HG03575 (cell line): ENCODE data around the gene AJAP1.

Source experiments
- ATAC-seq: cut with Tn5 transposase; IDR thresholded peaks from one replicate; pipeline ENCODE4 v1.9.1; 2021; ENCODE audit not compliant: unreplicated experiment, insufficient number of reproducible peaks, low FRiP score; ENCODE audit errors: extremely low read depth

The AJAP1 gene

DNA sequence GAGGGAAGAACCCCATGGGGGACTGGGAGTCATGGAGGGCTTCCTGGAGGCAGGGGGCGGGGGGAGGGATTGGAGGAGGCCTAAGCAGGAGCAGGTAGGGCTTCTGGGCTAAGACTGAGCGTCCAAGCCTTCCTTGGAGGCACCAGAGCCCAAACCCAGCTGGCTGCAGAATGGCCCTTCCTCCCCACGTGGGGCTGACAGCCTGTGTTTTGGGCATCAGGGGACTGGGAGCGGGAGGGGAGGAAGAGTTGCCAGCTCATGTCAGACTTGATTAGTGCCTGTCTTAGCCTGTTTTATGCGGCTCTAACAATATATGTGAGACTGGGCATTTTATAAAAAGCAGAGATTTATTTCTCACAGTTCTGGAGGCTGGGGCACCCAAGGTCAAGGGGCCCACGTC, 38.9 kb downstream of the AJAP1 start:
- no peak for ATAC-seq

DNA sequence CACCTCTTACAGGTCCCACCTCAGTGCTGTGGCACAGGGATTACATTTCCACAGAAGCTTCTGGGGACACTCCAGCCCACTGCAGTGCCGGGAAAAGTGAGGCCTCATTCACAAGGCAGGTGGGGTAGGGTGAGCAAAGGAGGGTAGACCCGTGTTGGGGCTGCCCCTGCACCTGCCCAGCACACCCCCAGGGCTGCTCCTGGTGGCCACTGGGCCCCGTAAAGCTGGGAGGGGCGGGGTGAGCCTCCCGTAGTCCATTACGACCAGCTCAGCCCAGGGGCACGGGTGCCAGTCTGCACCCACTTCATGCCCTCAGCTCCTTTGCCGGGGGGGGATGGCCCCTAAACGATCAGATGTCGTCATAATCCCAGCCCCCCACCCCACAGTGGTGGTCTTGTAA, 39.5 kb downstream of the AJAP1 start:
- no peak for ATAC-seq

DNA sequence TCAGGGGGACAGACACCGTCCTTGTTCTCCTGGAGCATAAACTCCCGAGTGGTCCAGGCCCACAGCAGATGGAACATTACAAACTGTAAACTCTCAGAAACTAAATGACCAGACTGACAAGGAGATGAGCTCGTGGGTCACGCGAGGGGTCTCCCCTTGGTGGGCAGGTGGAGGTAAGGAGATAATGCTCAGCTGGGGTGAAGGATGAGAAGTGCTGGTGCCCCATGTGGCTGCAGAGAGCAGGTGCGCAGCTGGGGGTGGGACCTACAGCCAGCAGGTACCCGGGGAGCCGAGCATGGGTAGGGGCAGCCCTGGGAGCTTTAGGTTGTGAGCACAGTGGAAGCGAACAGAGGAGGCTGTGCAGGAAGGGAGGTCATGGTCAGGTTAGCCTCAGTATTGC, 40.1 kb downstream of the AJAP1 start:
- ATAC-seq: no peak

DNA sequence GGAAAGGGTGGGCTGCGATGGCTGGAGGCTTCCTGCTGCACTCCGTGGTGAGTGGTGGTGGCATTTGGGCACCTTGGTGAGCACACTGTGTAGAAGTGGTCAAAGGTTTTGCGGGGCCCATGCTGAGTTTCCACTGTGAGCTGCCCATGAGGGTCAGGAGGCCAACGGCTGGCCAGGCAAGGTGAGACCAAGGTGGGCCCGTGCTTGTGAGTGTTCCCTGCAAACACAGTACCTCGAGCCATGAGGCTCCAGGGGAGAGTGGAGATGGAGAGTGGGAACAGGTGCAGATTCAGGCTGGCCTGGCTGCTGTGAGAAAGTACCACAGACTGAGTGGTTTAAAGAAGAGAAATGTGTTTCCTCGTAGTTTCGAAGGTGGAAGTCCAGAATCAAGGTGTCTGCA, 40.8 kb downstream of the AJAP1 start:
- no peak for ATAC-seq

DNA sequence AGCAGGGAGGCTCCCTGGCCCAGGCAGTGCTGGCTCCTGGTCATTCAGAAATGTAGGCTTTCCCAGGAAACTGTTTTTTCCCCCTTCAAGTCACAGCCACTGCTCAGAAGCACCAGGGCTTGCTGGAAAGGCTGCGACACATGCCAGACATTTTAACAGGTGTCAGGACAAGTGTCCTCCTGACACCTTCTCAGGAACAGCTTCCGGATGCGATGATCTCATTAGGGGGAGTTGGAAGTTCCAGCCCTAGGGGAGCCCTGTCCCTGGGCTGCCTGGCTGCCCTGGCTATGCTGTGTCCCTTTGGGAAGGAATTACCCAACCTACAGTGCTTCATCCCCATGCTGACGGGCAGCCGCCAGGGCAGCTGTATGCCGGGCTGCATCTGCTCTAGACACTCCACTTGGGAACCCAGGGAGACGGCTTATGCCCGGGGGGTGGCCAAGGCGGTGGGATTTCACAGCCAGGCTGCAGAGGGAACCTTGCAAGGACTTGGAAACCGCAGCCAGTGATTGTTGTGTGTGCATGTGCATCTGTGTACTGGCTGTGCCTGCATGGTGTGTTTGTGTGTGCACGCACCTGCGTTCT, 41.8 kb downstream of the AJAP1 start:
- ATAC-seq: no peak

DNA sequence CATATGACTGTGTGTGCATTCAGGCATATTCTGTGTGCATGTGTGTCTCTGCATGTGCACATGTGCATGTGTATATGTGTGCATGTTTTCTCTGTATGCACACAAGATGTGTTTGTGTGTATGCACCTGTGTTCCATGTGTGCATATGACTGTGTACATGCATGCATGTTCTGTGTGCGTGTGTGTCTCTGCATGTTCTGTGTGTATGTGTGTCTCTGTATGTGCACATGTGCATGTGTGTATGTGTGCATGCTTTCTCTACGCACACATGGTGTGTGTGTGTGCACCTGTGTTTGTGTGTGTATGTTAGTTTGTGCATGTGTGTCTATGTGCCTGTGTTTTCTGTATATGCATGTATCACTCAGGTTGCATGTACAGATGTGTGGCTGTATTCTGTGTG, 42.3 kb downstream of the AJAP1 start:
- no peak for ATAC-seq

DNA sequence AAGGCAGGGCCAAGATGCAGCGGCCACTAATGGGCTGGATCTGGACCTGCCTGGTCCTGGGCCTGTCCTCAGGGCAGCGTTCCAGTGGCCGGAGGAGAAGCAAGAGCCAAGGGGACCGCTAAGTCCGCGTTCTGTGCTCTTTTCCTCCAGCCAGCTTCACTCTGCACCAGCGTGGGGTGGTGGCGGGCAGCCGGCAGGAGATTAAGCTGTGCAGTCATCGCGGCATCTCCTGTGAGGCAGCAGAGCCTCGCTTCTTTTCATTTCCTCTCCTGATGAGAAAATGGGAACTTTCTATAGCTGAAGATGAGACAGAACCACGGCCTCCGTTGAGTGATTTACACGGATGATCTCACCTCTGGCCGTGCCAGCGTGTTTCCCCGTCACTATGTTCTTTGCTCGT, 43.4 kb downstream of the AJAP1 start:
- no peak for ATAC-seq

DNA sequence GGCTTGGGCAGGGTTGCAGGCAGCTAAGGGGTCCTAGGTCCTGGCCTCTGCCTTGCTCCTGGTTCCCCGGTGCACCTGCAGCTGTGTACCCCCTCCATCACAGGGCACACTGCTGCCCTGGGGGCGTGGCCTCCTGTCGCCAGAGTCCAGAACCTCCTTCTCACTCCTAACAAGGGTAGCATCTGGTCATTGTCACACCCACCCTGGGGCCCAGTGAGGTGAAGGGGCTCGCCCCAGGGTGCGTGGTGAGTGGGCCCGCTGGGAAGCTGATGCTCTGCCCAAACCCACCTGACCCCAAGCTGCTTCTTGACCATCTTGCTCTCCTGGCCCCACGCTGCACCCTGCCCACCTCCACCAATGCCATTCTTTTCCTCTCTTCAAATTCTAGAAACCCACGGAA, 44.5 kb downstream of the AJAP1 start:
- no peak for ATAC-seq

DNA sequence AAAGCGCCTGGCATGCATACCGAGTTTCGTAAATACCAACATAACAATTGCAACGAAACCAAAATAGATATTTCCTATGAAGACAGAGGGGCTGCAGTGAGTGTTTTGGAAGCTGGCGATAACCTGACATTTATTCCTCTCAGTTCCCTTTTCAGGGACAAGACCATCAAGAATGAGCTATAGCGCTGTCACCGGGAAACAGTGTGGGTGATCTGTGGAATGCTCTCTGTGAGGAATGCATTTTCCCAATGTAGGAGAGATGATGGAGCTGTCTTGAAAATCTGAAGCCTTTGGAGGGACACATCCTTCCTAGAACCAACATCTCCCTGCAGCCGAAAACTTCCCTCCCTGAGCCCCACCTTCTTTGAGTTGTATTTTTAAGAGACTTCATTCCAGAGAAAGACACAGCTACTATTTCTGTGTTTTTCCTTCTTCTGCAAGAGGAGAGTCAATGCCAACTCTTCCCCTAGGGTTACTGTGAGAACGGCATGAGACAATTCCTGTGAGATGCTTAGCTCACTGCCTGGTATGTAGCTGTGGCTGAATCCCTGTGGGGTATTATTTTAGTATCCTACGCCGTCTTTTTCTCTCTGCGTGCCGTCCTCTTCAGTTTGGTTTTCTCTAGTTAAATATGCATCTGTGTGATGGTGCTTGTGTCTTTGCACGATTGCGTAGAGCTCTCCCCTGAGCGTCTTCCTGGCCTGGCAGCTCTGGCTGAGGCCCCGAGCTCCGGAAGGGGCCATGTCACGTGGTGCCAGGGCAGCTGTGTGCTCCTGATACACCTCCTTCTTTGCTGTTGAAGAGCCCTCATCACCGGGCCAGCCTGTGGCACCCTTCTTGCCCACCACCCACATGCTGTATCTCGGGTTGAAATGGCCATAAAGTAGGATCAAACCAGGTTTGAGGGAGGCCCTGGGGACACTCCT, 45.2 kb downstream of the AJAP1 start:
- no peak for ATAC-seq

DNA sequence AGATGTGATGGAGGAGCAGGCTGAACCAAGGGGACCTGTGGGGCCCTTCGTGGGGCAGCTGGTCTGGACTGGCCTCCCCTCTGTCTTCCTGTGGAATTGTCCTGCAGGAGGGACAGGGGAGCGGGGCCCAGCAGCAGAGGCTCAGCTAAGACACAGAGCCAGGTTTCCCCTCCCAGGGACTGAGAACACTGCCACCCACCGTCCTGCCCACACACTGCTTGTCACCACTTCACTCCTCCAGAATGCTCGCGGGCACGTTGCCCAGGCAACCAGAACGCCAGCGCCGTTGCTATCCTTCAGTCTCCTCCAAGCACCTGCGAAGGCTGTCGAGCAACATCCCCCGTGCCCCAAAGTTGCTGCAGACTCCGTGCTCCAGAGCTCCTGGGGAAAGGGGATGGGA, 46.4 kb downstream of the AJAP1 start:
- ATAC-seq: no peak

DNA sequence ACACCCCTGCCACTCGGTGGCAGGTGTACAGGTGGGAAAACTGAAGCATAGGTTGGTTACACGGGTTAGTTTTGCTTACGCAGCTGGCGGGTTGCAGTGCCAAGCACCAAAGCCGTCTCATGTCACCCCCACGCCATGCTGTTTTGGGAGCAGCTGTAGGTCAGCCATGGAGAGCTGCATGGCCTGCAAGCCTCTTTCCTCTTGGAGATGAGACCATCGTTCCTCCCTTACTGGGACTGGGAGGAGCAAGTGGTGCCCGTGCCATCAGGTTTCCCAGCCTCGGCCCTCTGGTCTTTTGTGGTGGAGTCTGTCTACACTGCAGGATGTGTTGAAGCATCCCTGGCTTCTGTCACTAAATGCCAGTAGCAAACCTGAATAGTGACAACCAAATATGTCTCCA, 46.9 kb downstream of the AJAP1 start:
- ATAC-seq: no peak

DNA sequence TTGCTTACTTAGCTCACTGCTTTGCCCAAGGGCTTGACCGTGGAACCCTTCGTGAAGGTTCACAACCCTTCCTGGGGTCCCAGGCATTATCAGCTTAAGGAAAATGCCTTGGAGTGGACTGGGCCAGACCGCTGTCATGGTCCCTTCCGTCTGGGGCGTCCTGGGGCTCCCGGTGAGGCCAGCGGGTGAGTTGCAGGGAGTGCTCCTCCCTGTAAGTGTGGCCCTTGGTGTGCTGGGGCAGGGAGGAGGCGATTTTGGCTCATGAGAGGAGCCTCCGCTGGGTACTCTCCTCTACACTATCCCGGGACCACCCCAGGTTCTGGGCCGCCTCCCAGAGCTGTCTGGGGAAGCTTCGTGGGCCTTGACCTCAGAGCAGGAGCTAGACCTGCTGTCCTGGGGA, 48.1 kb downstream of the AJAP1 start:
- ATAC-seq: no peak

DNA sequence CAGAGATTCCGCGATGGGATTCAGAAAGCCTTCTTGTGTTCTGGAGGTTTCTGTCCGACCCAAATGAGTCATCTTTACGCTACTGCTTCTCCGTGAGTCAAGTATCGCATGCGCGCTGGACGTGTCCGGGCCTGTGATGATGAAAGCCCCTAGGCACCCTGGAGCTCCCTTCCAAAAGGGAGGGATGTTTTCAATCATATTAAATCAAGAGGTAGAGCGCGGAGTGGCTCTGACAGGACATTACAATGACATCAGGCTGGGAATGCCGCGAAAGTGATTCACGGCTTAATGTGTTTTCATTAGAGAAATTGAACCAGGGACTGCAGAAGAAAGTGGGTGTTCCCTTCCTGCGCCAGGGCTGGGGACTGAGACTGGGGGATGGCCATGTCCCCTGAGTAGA, 48.5 kb downstream of the AJAP1 start:
- ATAC-seq: no peak

DNA sequence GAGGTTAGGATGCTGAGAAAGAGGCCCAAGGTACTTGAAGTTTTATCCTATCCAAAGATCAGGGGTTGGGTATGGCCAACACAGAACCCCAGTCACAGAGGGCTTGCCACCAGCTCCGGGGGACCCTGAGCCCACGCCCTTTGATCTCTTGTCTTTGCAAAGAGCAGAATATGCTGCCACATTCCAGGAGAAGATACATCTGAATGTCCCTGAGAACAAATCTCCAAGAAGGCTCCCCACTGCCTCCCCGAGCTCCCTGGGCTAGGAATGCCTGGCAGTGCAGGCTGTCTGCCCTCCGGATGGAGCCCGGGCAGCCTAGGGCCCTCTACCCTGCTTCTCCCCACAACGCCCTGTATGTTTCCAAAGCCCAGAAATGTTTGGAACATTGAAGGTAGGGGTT, 49.2 kb downstream of the AJAP1 start:
- no peak for ATAC-seq

DNA sequence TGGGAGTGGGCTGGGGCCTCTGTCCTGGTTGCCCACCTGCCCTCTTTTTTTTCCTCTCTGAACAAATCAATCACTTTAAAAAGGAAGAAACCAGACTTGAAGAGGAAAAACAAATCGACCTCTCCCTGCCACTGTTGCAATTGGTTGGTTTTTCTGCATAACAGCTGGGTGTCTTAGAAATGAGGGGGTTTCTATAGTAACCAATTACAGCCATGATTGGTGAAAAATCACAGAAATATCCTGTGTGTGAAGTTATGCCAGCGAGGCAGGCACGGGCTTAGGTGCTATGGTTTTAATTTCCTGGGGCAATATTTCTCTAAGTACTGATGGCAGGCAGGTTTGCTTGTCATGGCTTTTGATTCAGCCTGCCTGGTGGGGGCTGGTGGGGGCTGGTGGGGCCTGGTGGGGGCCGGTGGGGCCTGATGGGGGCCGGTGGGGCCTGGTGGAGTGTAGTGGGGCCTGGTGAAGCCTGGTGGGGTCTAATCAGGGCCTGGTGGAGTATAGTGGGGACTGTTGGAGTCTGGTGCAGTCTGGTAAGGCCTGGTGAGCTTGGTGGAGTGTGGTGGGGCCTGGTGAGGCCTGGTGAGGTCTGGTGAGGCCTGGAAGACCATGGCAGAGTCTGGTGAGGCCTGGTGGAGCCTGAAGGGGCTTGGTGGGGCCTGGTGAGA, 54.6 kb downstream of the AJAP1 start:
- no peak for ATAC-seq

DNA sequence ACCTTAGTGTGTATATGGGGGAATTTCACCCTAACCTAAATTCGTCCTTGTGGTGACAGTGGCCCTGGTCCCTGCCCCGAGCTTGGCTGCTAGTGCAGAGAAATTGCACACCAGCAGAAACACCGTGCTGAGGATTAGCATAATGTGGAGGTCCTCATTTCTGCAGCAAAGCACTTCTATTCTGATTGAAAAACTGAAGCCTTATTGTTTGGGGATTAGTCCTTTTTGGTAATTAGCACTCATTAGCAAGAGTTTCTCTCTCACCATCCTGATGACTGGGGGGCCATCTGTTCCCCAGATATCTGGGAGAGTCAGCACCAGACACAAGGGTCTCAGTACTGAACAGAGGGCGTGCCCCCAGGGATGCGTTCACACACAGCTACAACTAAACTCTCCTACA, 55.2 kb downstream of the AJAP1 start:
- no peak for ATAC-seq

DNA sequence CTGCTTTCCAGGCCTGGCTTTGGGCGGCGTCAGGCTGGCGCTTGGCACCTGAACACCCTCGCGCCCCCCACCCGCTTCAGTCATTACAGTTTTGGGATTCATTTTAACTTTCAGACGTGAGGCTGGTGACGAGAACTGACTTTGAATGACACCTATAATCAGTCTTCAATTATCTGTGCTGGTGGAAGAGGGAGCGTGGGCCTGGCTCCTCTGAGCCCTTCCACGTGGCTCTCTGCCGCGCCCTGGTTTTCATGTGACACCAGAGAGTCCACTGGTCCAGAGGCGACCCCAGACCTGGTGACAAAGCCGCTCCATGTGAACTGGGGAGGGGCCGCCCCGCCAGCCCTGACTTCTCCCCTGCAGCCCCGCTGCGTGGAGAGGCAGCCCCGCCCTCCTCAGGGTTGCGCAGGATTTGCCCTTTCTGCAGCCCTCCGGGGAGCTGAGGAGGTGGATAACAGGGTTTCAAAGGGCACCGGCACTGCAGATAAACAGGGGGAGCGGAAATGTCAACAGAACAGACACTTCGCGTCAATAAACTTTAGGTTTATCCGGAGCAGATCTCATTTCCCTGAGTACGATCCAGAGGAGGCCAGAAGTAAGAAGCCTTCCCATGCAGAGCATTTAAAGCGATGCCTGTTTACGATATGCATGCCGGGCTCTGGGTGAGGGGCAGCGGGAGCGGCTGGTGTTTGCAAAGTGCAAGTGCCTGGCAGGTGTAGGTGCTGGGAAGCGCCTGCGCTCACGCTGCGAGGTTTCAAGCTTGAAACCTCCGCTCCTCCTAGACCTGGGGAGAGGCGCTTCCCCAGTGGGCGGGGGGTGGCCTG, 56.4 kb downstream of the AJAP1 start:
- no peak for ATAC-seq

DNA sequence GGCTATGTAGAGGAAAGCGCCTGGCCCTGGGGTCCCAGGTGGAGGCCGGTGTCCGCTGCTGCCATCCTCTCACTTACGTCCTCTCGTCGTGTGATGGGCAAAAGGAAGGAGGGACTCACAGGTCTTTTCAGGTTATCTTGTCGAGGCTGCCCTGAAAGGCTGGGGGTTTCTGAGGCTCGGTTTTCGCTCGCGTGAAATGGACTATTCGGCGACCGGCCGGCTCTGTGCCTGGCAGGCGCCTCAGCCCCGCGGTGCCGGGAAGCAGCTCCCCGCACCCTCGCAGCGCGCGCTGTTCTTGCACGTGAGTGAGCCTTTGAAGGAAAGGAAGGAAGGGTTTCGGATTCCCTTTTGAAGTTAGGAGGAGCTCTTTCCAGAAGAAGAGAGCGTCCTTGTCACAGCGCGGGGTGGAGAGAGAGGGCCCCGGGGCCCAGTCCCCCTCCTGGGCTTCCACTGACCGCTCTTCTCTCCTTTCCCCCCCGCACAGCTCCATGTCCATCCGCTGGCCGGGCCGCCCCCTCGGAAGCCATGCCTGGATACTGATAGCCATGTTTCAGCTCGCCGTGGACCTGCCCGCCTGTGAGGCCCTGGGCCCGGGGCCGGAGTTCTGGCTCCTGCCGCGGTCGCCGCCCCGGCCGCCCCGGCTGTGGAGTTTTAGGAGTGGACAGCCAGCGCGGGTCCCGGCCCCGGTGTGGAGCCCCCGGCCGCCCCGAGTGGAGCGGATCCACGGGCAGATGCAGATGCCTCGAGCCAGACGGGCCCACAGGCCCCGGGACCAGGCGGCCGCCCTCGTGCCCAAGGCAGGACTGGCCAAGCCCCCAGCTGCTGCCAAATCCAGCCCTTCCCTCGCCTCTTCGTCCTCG, 57.2 kb downstream of the AJAP1 start:
- ATAC-seq: no peak

DNA sequence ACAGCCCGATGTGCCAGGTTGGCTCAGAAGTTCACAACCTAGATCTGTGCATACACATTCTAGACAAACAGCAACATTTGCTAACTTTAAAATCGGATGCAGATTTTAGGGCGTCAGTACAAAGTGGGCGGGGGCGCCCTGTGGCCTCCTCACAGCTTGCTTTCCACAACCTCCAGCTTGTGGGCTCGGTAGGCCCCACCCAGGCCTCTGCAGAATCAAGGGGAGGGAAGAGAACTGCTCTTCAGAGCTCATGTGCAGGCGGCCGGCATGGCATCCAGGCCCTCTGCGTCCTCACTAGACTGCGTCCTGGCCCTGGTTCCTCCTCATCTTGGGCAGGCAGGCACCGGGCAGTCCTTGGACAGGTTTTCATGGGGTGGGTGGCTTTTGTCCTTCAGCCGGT, 59.3 kb downstream of the AJAP1 start:
- no peak for ATAC-seq
